Measurements from ENCODE around the gene DGKI. TPM values are rescaled to one million over a fixed set of nuclear protein-coding genes. Genes with fewer than 3 reads are reported as not detected.
A peak's percentile ranks its signal among the peaks of the same experiment; 100 is the strongest.

The DGKI gene
- total RNA-seq, 3 donors from 2014 or later (not counting 1 experiment from before 2014, with no cell fraction given): 0.53 TPM; not detected in 2

GRCh38 chr7:137879357-137880158 lies 32.8 kb upstream of the DGKI start:
- no peaks in the 10 kb centered on the region for H3K4me1 ChIP-seq (ENCODE audit: control insufficient read depth, insufficient read depth, low read length)
- Mint-ChIP-seq H3K27me3 (ENCODE audit: low read depth in 2 of 2) (no peaks in the 10 kb centered on the region), H3K9me3 (no peaks in the 10 kb centered on the region), H3K27ac (peak overlapping the region in 1 of 2 donors; percentile 59), H3K4me3 (no peak overlapping the region), H3K36me3 (peaks cover 19% of the 10 kb centered on the region), H3K4me1 (no peaks in the 10 kb centered on the region)
- intact Hi-C loops (cut with micrococcal nuclease): no loop called here
- no peak for DNase-seq
- no peaks in the 10 kb centered on the region for H3K27me3 ChIP-seq (ENCODE audit: control insufficient read depth, insufficient read depth, low read length)
- no peak overlapping the region for H3K4me3 ChIP-seq (ENCODE audit: low read length)
- ATAC-seq: no peak
- whole genome bisulfite sequencing (ENCODE audit: insufficient coverage): 95% methylated on average over 20 of the region's 20 CpGs
- no peak for TF ChIP-seq CTCF (IDR thresholded peaks at IDR 0.05)
- H3K27ac ChIP-seq (ENCODE audit: low read length): no peak overlapping the region
- peaks cover 71% of the 10 kb centered on the region for H3K36me3 ChIP-seq (ENCODE audit: control insufficient read depth, insufficient read depth, low read length)
- H3K9me3 ChIP-seq (ENCODE audit: control insufficient read depth, insufficient read depth, low read length): no peaks in the 10 kb centered on the region

GRCh38 chr7:137878333-137878961 lies 31.7 kb upstream of the DGKI start:
- no peak for ATAC-seq
- TF ChIP-seq CTCF (IDR thresholded peaks at IDR 0.05): no peak
- peaks cover 0 to 3% of the 10 kb centered on the region in 2 donors for H3K4me1 Mint-ChIP-seq
- intact Hi-C loops (cut with micrococcal nuclease): no loop called here
- H3K27me3 ChIP-seq (ENCODE audit: control insufficient read depth, insufficient read depth, low read length): no peaks in the 10 kb centered on the region
- H3K4me1 ChIP-seq (ENCODE audit: control insufficient read depth, insufficient read depth, low read length): no peaks in the 10 kb centered on the region
- H3K4me3 Mint-ChIP-seq: no peak overlapping the region
- no peaks in the 10 kb centered on the region for H3K9me3 ChIP-seq (ENCODE audit: control insufficient read depth, insufficient read depth, low read length)
- no peak overlapping the region for H3K27ac ChIP-seq (ENCODE audit: low read length)
- DNase-seq: no peak
- no peaks in the 10 kb centered on the region for H3K9me3 Mint-ChIP-seq
- H3K27ac Mint-ChIP-seq: no peak overlapping the region
- peaks cover 22% of the 10 kb centered on the region for H3K36me3 Mint-ChIP-seq
- WGBS (ENCODE audit: insufficient coverage): 98% methylated on average over 7 of the region's 8 CpGs
- no peak overlapping the region for H3K4me3 ChIP-seq (ENCODE audit: low read length)
- H3K27me3 Mint-ChIP-seq (ENCODE audit: low read depth in 2 of 2): no peaks in the 10 kb centered on the region
- peaks cover 70% of the 10 kb centered on the region for H3K36me3 ChIP-seq (ENCODE audit: control insufficient read depth, insufficient read depth, low read length)

GRCh38 chr7:137877027-137877675 lies 30.4 kb upstream of the DGKI start:
- Mint-ChIP-seq H3K27ac (no peak overlapping the region), H3K9me3 (no peaks in the 10 kb centered on the region), H3K4me3 (no peak overlapping the region), H3K36me3 (peaks cover 22% of the 10 kb centered on the region), H3K27me3 (ENCODE audit: low read depth in 2 of 2) (no peaks in the 10 kb centered on the region), H3K4me1 (peaks cover 0 to 6% of the 10 kb centered on the region in 2 donors)
- TF ChIP-seq CTCF (IDR thresholded peaks at IDR 0.05): no peak
- intact Hi-C loops (cut with micrococcal nuclease): no loop called here
- 93% methylated on average over 3 of the region's 5 CpGs for WGBS (ENCODE audit: insufficient coverage)
- no peaks in the 10 kb centered on the region for H3K27me3 ChIP-seq (ENCODE audit: control insufficient read depth, insufficient read depth, low read length)
- peaks cover 63% of the 10 kb centered on the region for H3K36me3 ChIP-seq (ENCODE audit: control insufficient read depth, insufficient read depth, low read length)
- no peak overlapping the region for H3K4me3 ChIP-seq (ENCODE audit: low read length)
- H3K27ac ChIP-seq (ENCODE audit: low read length): no peak overlapping the region
- H3K9me3 ChIP-seq (ENCODE audit: control insufficient read depth, insufficient read depth, low read length): no peaks in the 10 kb centered on the region
- ATAC-seq (no peak), DNase-seq (no peak)
- no peaks in the 10 kb centered on the region for H3K4me1 ChIP-seq (ENCODE audit: control insufficient read depth, insufficient read depth, low read length)

Data from natural killer cell (primary cell).